ENCODE measurements around the gene STAG3.

DNA sequence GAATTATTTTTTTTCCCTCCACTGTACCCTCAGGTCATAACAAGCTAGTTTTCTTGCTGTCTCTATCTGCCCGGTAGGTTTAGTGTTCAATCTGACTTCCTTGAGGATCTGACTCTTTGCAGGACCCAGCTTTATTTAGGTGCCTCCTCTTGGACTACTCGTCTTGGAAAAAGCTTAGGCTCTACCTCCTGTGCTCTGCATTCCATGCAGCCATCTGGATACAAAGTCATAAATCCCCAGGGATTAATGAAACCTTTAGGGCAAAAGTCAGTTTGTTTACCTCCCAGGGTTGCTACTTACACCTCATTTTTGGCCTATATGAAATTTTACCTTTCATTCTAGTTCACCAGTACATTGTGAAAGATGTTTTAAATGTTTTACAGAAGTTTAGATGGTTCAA is 8.0 kb downstream of the STAG3 start:
- TF ChIP-seq, protein P1, sequence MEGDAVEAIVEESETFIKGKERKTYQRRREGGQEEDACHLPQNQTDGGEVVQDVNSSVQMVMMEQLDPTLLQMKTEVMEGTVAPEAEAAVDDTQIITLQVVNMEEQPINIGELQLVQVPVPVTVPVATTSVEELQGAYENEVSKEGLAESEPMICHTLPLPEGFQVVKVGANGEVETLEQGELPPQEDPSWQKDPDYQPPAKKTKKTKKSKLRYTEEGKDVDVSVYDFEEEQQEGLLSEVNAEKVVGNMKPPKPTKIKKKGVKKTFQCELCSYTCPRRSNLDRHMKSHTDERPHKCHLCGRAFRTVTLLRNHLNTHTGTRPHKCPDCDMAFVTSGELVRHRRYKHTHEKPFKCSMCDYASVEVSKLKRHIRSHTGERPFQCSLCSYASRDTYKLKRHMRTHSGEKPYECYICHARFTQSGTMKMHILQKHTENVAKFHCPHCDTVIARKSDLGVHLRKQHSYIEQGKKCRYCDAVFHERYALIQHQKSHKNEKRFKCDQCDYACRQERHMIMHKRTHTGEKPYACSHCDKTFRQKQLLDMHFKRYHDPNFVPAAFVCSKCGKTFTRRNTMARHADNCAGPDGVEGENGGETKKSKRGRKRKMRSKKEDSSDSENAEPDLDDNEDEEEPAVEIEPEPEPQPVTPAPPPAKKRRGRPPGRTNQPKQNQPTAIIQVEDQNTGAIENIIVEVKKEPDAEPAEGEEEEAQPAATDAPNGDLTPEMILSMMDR (IDR thresholded peaks at IDR 0.05; ENCODE audit: insufficient read depth, low read depth, low read length), result no peak
- no peak for TF ChIP-seq EZH2 (IDR thresholded peaks at IDR 0.05; ENCODE audit: insufficient read depth, low read length)

Data from astrocyte (in vitro differentiated cells and primary cell).